Measurements from ENCODE around the gene FRMD5. TPM values are rescaled to one million over a fixed set of nuclear protein-coding genes. Genes with fewer than 3 reads are reported as not detected.

The FRMD5 gene
- total RNA-seq, 2 donors from 2014 or later: not detected

DNA sequence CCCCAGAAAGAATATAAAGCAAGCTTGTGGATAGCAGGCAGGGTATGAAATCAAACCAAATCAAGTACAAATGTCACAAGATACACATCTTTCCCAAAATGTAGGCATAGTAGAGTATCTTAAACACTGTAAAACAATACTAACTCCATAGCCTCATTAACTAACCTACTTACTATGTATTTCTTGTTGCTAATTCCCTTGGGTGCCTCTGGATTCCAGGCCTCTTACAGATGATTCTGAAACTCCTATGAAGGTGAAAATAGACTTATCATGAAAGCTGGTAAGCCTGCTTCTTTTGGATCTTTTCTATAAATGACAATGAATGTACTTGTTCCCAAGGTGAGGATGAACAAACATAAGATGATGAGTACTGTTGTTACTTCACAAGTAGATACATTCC lies 93.8 kb downstream of the FRMD5 start:
- Mint-ChIP-seq H3K27me3 (peaks cover 7 to 25% of the 10 kb centered on the region in 2 donors), H3K4me1 (ENCODE audit: low read depth in 2 of 2) (no peaks in the 10 kb centered on the region), H3K9me3 (no peaks in the 10 kb centered on the region), H3K27ac (no peak overlapping the region), H3K36me3 (no peaks in the 10 kb centered on the region), H3K4me3 (no peak overlapping the region)
- ATAC-seq (no peak), DNase-seq (ENCODE audit: low spot score) (no peak)

GRCh38 chr15:44099671-44100070 lies 95.4 kb downstream of the FRMD5 start:
- no peak overlapping the region for H3K4me3 Mint-ChIP-seq
- H3K4me1 Mint-ChIP-seq (ENCODE audit: low read depth in 2 of 2): no peaks in the 10 kb centered on the region
- H3K27me3 Mint-ChIP-seq: peaks cover 11 to 21% of the 10 kb centered on the region in 2 donors
- DNase-seq (ENCODE audit: low spot score): no peak
- H3K9me3 Mint-ChIP-seq: no peaks in the 10 kb centered on the region
- H3K36me3 Mint-ChIP-seq: no peaks in the 10 kb centered on the region
- H3K27ac Mint-ChIP-seq: no peak overlapping the region
- no peak for ATAC-seq

DNA sequence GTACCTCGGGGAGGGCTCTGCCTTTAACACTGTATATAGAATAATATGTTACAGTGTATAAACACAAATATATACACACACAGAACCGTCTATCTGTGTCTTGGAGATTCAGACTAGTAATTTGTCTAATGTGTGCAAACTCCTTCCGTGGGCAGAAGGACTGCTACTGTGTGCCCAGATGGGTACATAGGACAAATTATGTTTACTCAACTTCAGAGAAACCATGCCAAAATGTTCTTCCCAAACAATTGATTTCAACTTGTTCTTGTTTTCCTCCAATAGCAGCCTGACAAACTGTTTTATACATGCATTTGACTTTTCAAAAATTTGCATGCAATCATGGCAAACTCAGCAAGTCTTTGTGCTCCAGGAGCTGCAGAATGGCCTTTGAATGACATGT lies 97.5 kb downstream of the FRMD5 start:
- H3K27me3 Mint-ChIP-seq: peaks cover 14 to 21% of the 10 kb centered on the region in 2 donors
- H3K36me3 Mint-ChIP-seq: no peaks in the 10 kb centered on the region
- no peak for ATAC-seq

GRCh38 chr15:44096596-44096995 lies 98.5 kb downstream of the FRMD5 start:
- ATAC-seq (no peak), DNase-seq (ENCODE audit: low spot score) (no peak)
- Mint-ChIP-seq H3K27ac (no peak overlapping the region), H3K27me3 (peaks cover 16 to 22% of the 10 kb centered on the region in 2 donors), H3K4me1 (ENCODE audit: low read depth in 2 of 2) (no peaks in the 10 kb centered on the region), H3K4me3 (no peak overlapping the region), H3K9me3 (no peaks in the 10 kb centered on the region), H3K36me3 (no peaks in the 10 kb centered on the region)

More for the DNA sequence above, 97.5 kb downstream of the FRMD5 start:
- DNase-seq (ENCODE audit: low spot score): no peak
- H3K4me3 Mint-ChIP-seq: no peak overlapping the region
- H3K4me1 Mint-ChIP-seq (ENCODE audit: low read depth in 2 of 2): no peaks in the 10 kb centered on the region
- no peaks in the 10 kb centered on the region for H3K9me3 Mint-ChIP-seq
- H3K27ac Mint-ChIP-seq: no peak overlapping the region

GRCh38 chr15:44094781-44095180 lies 100.3 kb downstream of the FRMD5 start:
- no peak for ATAC-seq
- Mint-ChIP-seq H3K36me3 (no peaks in the 10 kb centered on the region), H3K27ac (no peak overlapping the region)

GRCh38 chr15:44093836-44094235 lies 101.2 kb downstream of the FRMD5 start:
- no peak for DNase-seq (ENCODE audit: low spot score)
- ATAC-seq: no peak
- Mint-ChIP-seq H3K27me3 (peaks cover 16 to 22% of the 10 kb centered on the region in 2 donors), H3K4me3 (no peak overlapping the region), H3K36me3 (no peaks in the 10 kb centered on the region), H3K9me3 (no peaks in the 10 kb centered on the region), H3K27ac (no peak overlapping the region), H3K4me1 (ENCODE audit: low read depth in 2 of 2) (no peaks in the 10 kb centered on the region)

More at GRCh38 chr15:44094781-44095180, 100.3 kb downstream of the FRMD5 start:
- H3K9me3 Mint-ChIP-seq: no peaks in the 10 kb centered on the region
- H3K4me1 Mint-ChIP-seq (ENCODE audit: low read depth in 2 of 2): no peaks in the 10 kb centered on the region
- H3K27me3 Mint-ChIP-seq: peaks cover 16 to 22% of the 10 kb centered on the region in 2 donors
- no peak for DNase-seq (ENCODE audit: low spot score)
- H3K4me3 Mint-ChIP-seq: no peak overlapping the region

DNA sequence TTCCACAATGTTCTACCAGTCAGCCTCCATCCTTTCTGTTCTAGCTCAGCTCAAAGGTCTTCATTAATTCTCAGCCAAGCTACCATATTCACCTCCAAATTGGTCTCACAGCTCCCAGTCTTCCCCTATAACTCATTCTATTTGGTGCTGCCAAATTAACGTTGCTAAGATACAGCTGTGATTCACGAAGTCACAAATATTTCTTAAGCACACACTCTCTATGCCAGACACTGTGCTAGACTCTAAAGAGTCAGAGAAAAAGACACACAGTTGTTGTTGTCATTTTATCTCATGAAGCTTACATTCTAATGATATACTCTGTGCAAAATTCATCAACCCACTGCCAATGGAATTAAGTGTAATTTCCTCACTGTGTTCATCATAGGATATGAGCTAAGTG lies 102.8 kb downstream of the FRMD5 start:
- Mint-ChIP-seq H3K27me3 (peaks cover 21 to 27% of the 10 kb centered on the region in 2 donors), H3K9me3 (no peaks in the 10 kb centered on the region), H3K27ac (no peak overlapping the region), H3K36me3 (no peaks in the 10 kb centered on the region), H3K4me1 (ENCODE audit: low read depth in 2 of 2) (no peaks in the 10 kb centered on the region), H3K4me3 (no peak overlapping the region)
- no peak for ATAC-seq
- DNase-seq (ENCODE audit: low spot score): no peak

- Mint-ChIP-seq H3K4me3 (no peak overlapping the region), H3K9me3 (no peaks in the 10 kb centered on the region), H3K27me3 (peaks cover 21 to 51% of the 10 kb centered on the region in 2 donors), H3K4me1 (ENCODE audit: low read depth in 2 of 2) (no peaks in the 10 kb centered on the region), H3K36me3 (no peaks in the 10 kb centered on the region), H3K27ac (no peak overlapping the region)
- DNase-seq (ENCODE audit: low spot score) (no peak), ATAC-seq (no peak)
Observed at GRCh38 chr15:44087578-44088465, 107.2 kb downstream of the FRMD5 start.

GRCh38 chr15:44084770-44085169 lies 110.3 kb downstream of the FRMD5 start:
- peaks cover 21 to 54% of the 10 kb centered on the region in 2 donors for H3K27me3 Mint-ChIP-seq
- H3K36me3 Mint-ChIP-seq: no peaks in the 10 kb centered on the region
- H3K9me3 Mint-ChIP-seq: no peaks in the 10 kb centered on the region
- H3K4me3 Mint-ChIP-seq: no peak overlapping the region
- H3K4me1 Mint-ChIP-seq (ENCODE audit: low read depth in 2 of 2): no peaks in the 10 kb centered on the region
- no peak for DNase-seq (ENCODE audit: low spot score)
- ATAC-seq: no peak
- no peak overlapping the region for H3K27ac Mint-ChIP-seq

DNA sequence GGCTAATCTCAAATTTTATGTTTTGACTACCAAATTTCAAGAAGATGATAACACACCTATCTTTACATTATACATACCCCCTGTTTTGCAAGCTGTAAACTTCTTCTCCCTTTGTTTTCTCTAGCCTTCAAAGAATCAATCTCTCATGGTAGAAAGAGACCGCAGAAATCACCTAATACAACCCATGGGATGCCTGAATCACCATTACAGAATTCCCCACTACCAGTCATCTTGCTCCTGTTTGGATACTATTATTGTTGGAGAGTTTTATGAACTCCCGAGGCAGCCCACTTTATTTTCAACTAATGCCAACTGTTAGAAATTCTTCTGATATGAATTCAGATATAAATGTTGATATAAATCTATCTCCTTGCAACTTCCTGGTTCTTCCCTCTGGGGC lies 110.9 kb downstream of the FRMD5 start:
- Mint-ChIP-seq H3K9me3 (no peaks in the 10 kb centered on the region), H3K27ac (no peak overlapping the region), H3K36me3 (no peaks in the 10 kb centered on the region), H3K4me3 (no peak overlapping the region), H3K4me1 (ENCODE audit: low read depth in 2 of 2) (no peaks in the 10 kb centered on the region), H3K27me3 (peaks cover 26 to 54% of the 10 kb centered on the region in 2 donors)
- ATAC-seq (no peak), DNase-seq (ENCODE audit: low spot score) (no peak)

- H3K36me3 Mint-ChIP-seq: no peaks in the 10 kb centered on the region
- peaks cover 27 to 61% of the 10 kb centered on the region in 2 donors for H3K27me3 Mint-ChIP-seq
- H3K9me3 Mint-ChIP-seq: no peaks in the 10 kb centered on the region
- ATAC-seq (no peak), DNase-seq (ENCODE audit: low spot score) (no peak)
- H3K4me1 Mint-ChIP-seq (ENCODE audit: low read depth in 2 of 2): no peaks in the 10 kb centered on the region
- no peak overlapping the region for H3K4me3 Mint-ChIP-seq
- no peak overlapping the region for H3K27ac Mint-ChIP-seq
Observed at GRCh38 chr15:44082558-44083157, 112.4 kb downstream of the FRMD5 start.

DNA sequence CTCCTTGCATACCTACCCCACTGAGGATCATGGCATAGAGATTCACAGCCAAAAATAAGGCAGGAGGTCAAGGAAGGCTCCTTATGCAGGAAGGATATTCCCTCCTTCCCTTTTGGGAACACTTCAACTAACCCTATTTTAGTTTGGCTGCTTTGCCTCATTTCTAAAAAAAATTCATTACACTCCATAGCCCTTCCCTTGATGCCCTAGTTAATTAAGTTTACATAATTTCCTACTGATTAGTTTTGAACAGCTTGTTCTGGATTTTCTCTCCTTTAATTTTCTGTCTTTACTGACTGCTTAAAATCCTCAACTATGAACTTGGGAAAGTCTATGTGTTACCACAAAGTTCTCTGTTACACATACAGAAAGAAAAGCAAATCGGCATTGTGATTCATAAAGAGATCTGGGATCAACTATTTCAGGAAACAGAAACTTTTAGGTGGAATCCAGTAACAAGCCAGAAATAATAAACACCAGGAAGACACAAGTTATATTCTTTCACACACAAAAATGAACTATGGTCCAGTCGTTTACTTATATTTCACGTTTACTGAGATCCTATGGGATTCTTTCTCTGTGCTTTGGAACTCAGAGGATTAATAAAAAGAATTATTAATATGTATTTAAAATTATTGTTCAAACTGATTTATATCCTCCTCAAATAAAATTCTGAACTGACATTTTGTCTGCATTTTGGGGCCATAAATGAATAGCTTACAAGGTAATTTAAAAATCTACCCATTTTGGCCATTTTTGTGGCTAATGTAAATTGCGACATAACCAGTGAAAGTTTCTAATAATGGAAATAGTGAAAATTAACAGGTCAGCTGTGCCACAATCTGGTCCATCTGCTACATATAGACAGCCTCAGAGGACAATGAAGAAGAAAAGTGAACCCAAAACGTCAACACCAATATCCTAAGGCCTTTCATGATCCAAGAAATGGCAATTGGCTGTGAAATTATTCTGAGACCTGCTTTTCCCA lies 113.8 kb downstream of the FRMD5 start:
- Mint-ChIP-seq H3K36me3 (no peaks in the 10 kb centered on the region), H3K4me1 (ENCODE audit: low read depth in 2 of 2) (no peaks in the 10 kb centered on the region), H3K9me3 (no peaks in the 10 kb centered on the region), H3K27ac (no peak overlapping the region), H3K27me3 (peaks cover 31 to 63% of the 10 kb centered on the region in 2 donors), H3K4me3 (no peak overlapping the region)
- no peak for ATAC-seq
- no peak for DNase-seq (ENCODE audit: low spot score)

GRCh38 chr15:44075535-44075934 lies 119.5 kb downstream of the FRMD5 start:
- H3K4me1 Mint-ChIP-seq (ENCODE audit: low read depth in 2 of 2): no peaks in the 10 kb centered on the region
- H3K36me3 Mint-ChIP-seq: no peaks in the 10 kb centered on the region
- no peak overlapping the region for H3K4me3 Mint-ChIP-seq
- peaks cover 25 to 29% of the 10 kb centered on the region in 2 donors for H3K27me3 Mint-ChIP-seq
- ATAC-seq: no peak
- no peak for DNase-seq (ENCODE audit: low spot score)
- H3K9me3 Mint-ChIP-seq: no peaks in the 10 kb centered on the region
- H3K27ac Mint-ChIP-seq: no peak overlapping the region

Data from natural killer cell treated with Interleukin-12 subunit alpha and Interleukin-12 subunit beta and Interleukin-15 and Interleukin-18, amount 100 ng/mL, for 72 hours (primary cell).